Right cardiac atrium (tissue), 5 donors: ENCODE data around the gene REV1. TPM values are rescaled to one million over a fixed set of nuclear protein-coding genes. Genes with fewer than 3 reads are reported as not detected.
"Not testable (repeated sequence)": the region's sequence is repeated elsewhere in the genome, so short reads cannot be mapped to it uniquely, and the experiment has no call there.

Source experiments
- ATAC-seq, 2 donors: fragments of 200-7000 bp; cut with Tn5 transposase; one replicate each; pipeline versions ENCODE4 v1.8.0 to v1.9.1; 2020; ENCODE audit warnings: moderate library complexity in 2 of 2, mild to moderate bottlenecking in 1 of 2
- DNase-seq, 3 donors: peaks; one replicate each; pipeline ENCODE4 v3.0.0-alpha.2; 2020
- H3K27ac ChIP-seq: one replicate; pipeline ENCODE4 v1.5.1; 2013; ENCODE audit warnings: mild to moderate bottlenecking, low read length, control low read depth, moderate library complexity
- H3K27me3 ChIP-seq: one replicate; pipeline ENCODE4 v1.6.1; 2013; ENCODE audit not compliant: control insufficient read depth, insufficient read depth
- H3K4me1 ChIP-seq: one replicate; pipeline ENCODE4 v1.6.1; 2013; ENCODE audit warnings: low read length; ENCODE audit not compliant: control insufficient read depth, insufficient read depth
- H3K4me3 ChIP-seq: one replicate; pipeline ENCODE4 v1.5.1; 2013; ENCODE audit warnings: low read length, control low read depth
- H3K9me3 ChIP-seq: one replicate; pipeline ENCODE4 v1.6.1; 2013; ENCODE audit warnings: low read length; ENCODE audit not compliant: control insufficient read depth
- WGBS: extraction: QIAGEN DNeasy Blood & Tissue Kit; methylation state at CpG from one replicate; pipeline ENCODE4 v1.1.7; 2013; 5-methylcytosine and 5-hydroxymethylcytosine counted together
- intact Hi-C, 4 donors: fragments of 100-400 bp; cut with DNase I; formaldehyde crosslinking; loops; one replicate each; pipeline versions ENCODE4 v1.11.0 to v1.14.0; 2022 to 2023
- polyA plus RNA-seq: library from polyadenylated mRNA; stranded (reverse); fragments of 200-250 nt; gene quantifications from one replicate; pipeline ENCODE4 v1.2.3, GENCODE V29; 2013
- total RNA-seq, 4 donors: library from RNA; stranded (reverse); fragmentation: NEBNext Ultra II Directional; extraction: Animal tissue kit (Norgen Biotek cat#: 25700); gene quantifications; one replicate each; pipeline ENCODE4 v1.2.1, GENCODE V29; 2021
- donor health status: healthy with polysubstance abuse.
- donor health status: DM: no; HTN: yes; CAD: no.
- donor health status: DM: no; HTN: no; CAD: no.
- donor health status: DM: no; HTN: yes; CAD: no; lungs with severe emphysema.
- donor health status: DM: yes; HTN: yes; CAD: no.

REV1 gene
- total and polyA plus RNA-seq, 5 donors: 16.4 to 37.1 (median 34.0) TPM

GRCh38 chr2:99386011-99386410, 103.8 kb downstream of the REV1 start:
- DNase-seq (no peak), ATAC-seq (no peak)
- 97% methylated on average over 2 of the region's 2 CpGs for WGBS
- Histone ChIP-seq H3K27me3 (no peaks in the 10 kb centered on the region), H3K4me3 (no peak overlapping the region), H3K9me3 (no peaks in the 10 kb centered on the region), H3K4me1 (no peaks in the 10 kb centered on the region), H3K27ac (no peak overlapping the region)
- intact Hi-C loops: no loop called here

- intact Hi-C loops: no loop called here
- no peaks in the 10 kb centered on the region for H3K9me3 ChIP-seq
- H3K4me1 ChIP-seq: no peaks in the 10 kb centered on the region
- no peaks in the 10 kb centered on the region for H3K27me3 ChIP-seq
- no peak for ATAC-seq
- no peak overlapping the region for H3K4me3 ChIP-seq
- DNase-seq: no peak
- 99% methylated on average over 2 of the region's 2 CpGs for WGBS
- no peak overlapping the region for H3K27ac ChIP-seq
Observed at GRCh38 chr2:99382143-99382542, 107.7 kb downstream of the REV1 start.

GRCh38 chr2:99380376-99381010, 109.3 kb downstream of the REV1 start:
- intact Hi-C loops: no loop called here
- H3K4me3 ChIP-seq: no peak overlapping the region
- DNase-seq (no peak), ATAC-seq (no peak)
- 91% methylated on average over 3 of the region's 3 CpGs for WGBS
- no peaks in the 10 kb centered on the region for H3K27me3 ChIP-seq
- no peak overlapping the region for H3K27ac ChIP-seq
- H3K9me3 ChIP-seq: no peaks in the 10 kb centered on the region
- H3K4me1 ChIP-seq: no peaks in the 10 kb centered on the region

- intact Hi-C loops: no loop called here
- no peaks in the 10 kb centered on the region for H3K9me3 ChIP-seq
- no peak overlapping the region for H3K27ac ChIP-seq
Observed at GRCh38 chr2:99377879-99378278, 111.9 kb downstream of the REV1 start.

GRCh38 chr2:99376254-99376864, 113.5 kb downstream of the REV1 start:
- 96% methylated on average over 7 of the region's 7 CpGs for WGBS
- no peaks in the 10 kb centered on the region for H3K4me1 ChIP-seq
- no peak for ATAC-seq
- intact Hi-C loops: no loop called here
- DNase-seq: no peak
- H3K27me3 ChIP-seq: no peaks in the 10 kb centered on the region
- H3K4me3 ChIP-seq: no peak overlapping the region
- H3K27ac ChIP-seq: no peak overlapping the region
- no peaks in the 10 kb centered on the region for H3K9me3 ChIP-seq

More at GRCh38 chr2:99377879-99378278, 111.9 kb downstream of the REV1 start:
- 100% methylated on average over 1 of the region's 1 CpG for whole genome bisulfite sequencing
- DNase-seq (no peak), ATAC-seq (no peak)
- H3K4me3 ChIP-seq: no peak overlapping the region
- no peaks in the 10 kb centered on the region for H3K27me3 ChIP-seq
- H3K4me1 ChIP-seq: no peaks in the 10 kb centered on the region

DNA sequence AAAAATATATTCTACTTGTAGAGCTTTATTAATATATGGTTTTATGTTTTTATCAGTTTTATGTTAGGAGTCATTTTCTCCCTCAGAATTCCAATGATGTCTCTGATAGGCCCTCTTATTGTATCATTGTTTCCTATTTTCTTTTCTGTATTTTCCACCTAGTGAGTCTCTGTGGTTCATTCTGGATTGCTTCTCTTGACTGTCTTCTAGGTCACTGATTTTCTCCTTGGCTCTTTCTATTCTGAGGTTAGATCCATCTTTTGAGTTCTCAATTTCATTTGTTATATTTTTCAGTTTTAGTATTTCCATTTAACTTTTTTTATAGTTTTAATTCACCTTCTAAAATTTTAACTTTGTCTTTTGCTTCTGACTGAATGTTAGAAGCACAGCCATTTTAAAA, 115.1 kb downstream of the REV1 start:
- intact Hi-C loops: no loop called here
- Histone ChIP-seq H3K27me3 (no peaks in the 10 kb centered on the region), H3K4me3 (no peak overlapping the region), H3K27ac (no peak overlapping the region), H3K9me3 (no peaks in the 10 kb centered on the region), H3K4me1 (no peaks in the 10 kb centered on the region)
- DNase-seq (no peak), ATAC-seq (no peak)

DNA sequence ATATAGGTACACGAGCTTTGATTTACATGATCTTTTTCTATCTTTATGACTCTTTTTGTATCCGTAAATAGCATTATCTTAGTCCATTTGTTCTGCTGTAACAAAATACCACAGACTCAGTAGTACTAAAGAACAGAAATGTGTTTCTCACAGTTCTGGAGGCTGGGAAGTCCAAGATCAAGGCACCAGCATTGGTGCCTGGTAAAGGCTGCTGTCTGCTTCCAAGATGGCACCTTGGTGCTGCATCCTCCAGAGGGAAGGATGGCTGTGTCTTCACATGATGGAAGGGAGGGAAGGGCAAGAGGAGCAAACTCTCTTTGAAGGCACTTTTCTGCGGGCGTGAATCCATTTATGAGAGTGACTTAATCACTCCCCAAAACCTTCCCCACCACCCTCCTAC, 116.7 kb downstream of the REV1 start:
- no peaks in the 10 kb centered on the region for H3K4me1 ChIP-seq
- no peaks in the 10 kb centered on the region for H3K27me3 ChIP-seq
- intact Hi-C loops: no loop called here
- no peak for ATAC-seq
- WGBS: 97% methylated on average over 4 of the region's 4 CpGs
- no peak overlapping the region for H3K4me3 ChIP-seq
- no peaks in the 10 kb centered on the region for H3K9me3 ChIP-seq
- H3K27ac ChIP-seq: no peak overlapping the region
- DNase-seq: no peak

- H3K27ac ChIP-seq, H3K4me3 ChIP-seq, H3K4me1 ChIP-seq, DNase-seq, H3K9me3 ChIP-seq, intact Hi-C loops, H3K27me3 ChIP-seq, ATAC-seq: not testable (repeated sequence)
- WGBS: 98% methylated on average over 5 of the region's 5 CpGs
Observed at GRCh38 chr2:99368854-99369253, 121.0 kb downstream of the REV1 start.

DNA sequence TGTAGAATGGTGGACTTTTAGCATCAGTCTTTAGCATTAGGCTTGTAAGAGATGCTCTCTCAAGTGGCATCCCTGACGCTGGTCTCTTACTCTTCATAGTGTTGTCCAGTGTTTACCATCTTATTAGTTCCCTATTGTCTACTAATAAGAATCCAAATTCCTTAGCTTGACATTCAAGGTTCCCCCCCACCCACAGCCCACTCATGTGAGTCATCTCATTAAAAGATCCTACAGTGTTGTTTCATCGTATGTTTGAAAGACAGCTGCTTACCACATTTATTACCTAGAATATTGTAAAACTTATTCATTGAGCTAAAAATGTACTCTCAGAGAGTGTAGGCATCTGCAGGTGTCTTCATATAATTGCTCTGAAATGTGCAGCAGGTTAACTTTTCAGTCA, 124.2 kb downstream of the REV1 start:
- DNase-seq (no peak), ATAC-seq (no peak)
- H3K4me1 ChIP-seq: no peaks in the 10 kb centered on the region
- H3K27me3 ChIP-seq: no peaks in the 10 kb centered on the region
- no peaks in the 10 kb centered on the region for H3K9me3 ChIP-seq
- H3K4me3 ChIP-seq: no peak overlapping the region
- intact Hi-C loops: no loop called here
- 68% methylated on average over 2 of the region's 2 CpGs for WGBS
- no peak overlapping the region for H3K27ac ChIP-seq

DNA sequence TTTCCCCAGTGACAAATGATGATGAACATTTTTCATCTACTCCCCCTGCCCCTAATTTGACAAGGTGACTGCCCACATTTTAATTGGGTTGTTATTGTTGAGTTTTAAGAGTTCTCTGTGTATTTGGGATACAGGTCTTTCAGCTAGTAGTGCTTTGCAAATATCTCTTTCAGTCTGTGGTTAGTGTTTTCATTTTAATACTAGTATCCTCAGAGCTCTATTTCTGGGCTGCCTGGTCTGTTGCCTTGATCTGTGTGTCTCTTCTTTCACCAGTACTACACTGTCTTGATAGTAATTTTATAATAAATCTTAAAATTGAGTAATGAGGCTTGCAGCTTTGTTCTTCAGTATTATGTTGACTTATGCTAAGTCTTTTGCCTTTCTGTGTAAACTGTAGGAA, 133.0 kb downstream of the REV1 start:
- Histone ChIP-seq H3K4me1 (no peaks in the 10 kb centered on the region), H3K27ac (no peak overlapping the region), H3K27me3 (no peaks in the 10 kb centered on the region), H3K9me3 (no peaks in the 10 kb centered on the region), H3K4me3 (no peak overlapping the region)
- intact Hi-C loops: no loop called here
- ATAC-seq (no peak), DNase-seq (no peak)

DNA sequence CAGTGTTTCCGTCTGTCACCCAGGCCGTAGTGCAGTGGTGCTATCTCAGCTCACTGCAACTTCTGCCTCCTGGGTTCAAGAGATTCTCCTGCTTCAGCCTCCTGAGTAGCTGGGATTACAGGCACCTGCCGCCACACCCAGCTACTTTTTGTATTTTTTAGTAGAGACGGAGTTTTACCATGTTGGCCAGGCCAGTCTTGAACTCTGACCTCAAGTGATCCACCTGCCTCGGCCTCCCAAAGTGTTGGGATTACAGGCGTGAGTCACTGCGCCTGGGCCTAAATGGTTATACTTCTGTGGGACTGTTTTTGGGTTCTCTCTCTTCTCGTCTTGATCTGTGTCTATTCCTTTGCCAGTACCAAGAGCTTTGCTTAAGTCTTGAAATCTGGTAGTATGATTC, 135.0 kb downstream of the REV1 start:
- intact Hi-C loops, ATAC-seq: not testable (repeated sequence)
- 94% methylated on average over 8 of the region's 8 CpGs for WGBS

GRCh38 chr2:99354070-99354469, 135.7 kb downstream of the REV1 start:
- Histone ChIP-seq H3K9me3 (no peaks in the 10 kb centered on the region), H3K27ac (no peak overlapping the region), H3K4me3 (no peak overlapping the region), H3K4me1 (no peaks in the 10 kb centered on the region), H3K27me3 (no peaks in the 10 kb centered on the region)
- WGBS: 93% methylated on average over 1 of the region's 1 CpG
- no peak for ATAC-seq
- intact Hi-C loops: no loop called here
- DNase-seq: no peak

More for the DNA sequence above, 135.0 kb downstream of the REV1 start:
- DNase-seq: peak in 1 of 3 donors; percentile 11
- not testable (repeated sequence) for H3K4me3 ChIP-seq, H3K4me1 ChIP-seq, H3K9me3 ChIP-seq, H3K27me3 ChIP-seq, H3K27ac ChIP-seq
